ENCODE data around the gene CELSR1.

DNA sequence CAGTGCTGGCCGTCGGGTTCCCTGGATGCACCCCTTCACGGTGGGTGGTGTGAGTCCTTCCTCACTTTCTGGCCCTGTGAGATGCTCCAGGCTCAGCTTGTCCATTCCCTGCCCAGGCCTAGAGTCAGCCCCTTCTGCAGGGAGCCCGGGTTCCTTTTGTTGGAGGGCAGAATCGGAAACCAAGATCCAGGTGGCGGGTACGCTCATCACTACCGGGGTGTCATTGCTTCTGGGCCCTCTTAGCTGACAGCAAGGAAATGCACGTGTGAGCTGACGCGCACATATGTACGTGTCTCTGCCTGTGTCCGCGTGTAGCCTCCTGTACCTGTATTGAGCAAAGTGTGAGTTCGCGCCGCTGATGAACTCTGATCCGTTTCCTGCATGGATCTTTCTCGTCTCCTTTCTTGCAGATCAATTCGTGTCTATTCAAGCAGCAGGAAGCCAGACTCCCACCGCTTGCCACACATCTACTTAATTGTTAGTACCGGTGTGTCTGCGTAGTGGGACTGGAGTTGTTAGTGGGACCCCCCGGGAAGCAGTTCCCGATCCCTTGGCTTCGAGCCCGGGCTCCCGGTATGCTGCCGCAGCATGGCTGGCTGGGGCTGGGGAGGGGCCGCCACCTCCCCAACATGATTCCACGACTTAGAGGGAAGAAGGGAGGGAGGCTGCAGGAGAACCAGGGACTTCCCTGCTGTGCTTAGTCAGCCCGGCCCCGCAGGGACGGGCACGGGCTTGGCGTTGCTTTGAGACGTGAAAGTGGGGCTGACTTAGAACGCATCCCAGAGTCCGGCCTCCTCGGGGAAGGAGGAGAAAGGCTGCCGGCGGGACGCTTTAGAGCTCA lies 46.9 kb upstream of the CELSR1 start:
- TF ChIP-seq, protein P1, sequence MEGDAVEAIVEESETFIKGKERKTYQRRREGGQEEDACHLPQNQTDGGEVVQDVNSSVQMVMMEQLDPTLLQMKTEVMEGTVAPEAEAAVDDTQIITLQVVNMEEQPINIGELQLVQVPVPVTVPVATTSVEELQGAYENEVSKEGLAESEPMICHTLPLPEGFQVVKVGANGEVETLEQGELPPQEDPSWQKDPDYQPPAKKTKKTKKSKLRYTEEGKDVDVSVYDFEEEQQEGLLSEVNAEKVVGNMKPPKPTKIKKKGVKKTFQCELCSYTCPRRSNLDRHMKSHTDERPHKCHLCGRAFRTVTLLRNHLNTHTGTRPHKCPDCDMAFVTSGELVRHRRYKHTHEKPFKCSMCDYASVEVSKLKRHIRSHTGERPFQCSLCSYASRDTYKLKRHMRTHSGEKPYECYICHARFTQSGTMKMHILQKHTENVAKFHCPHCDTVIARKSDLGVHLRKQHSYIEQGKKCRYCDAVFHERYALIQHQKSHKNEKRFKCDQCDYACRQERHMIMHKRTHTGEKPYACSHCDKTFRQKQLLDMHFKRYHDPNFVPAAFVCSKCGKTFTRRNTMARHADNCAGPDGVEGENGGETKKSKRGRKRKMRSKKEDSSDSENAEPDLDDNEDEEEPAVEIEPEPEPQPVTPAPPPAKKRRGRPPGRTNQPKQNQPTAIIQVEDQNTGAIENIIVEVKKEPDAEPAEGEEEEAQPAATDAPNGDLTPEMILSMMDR (IDR thresholded peaks at IDR 0.05), result no peak
- TF ChIP-seq ZFX (IDR thresholded peaks at IDR 0.05; ENCODE audit: borderline replicate concordance), result no peak

All from 22Rv1 (cell line).